ENCODE data around the gene THAP7. TPM values are rescaled to one million over a fixed set of nuclear protein-coding genes. Genes with fewer than 3 reads are reported as not detected.
"Not testable (repeated sequence)": the region's sequence is repeated elsewhere in the genome, so short reads cannot be mapped to it uniquely, and the experiment has no call there.

The THAP7 gene
- 27.5 TPM for total RNA-seq

- peak; percentile 97 for DNase-seq (ENCODE audit: low spot score)
Measured at GRCh38 chr22:21001601-21002325, at the start of gene THAP7. THAP7 (minus strand) TSS chr22:21002118; CDS start chr22:21001911, 207 bp downstream.

- no peak for DNase-seq (ENCODE audit: low spot score)
Measured at GRCh38 chr22:21051145-21051830, 49.4 kb upstream of the THAP7 start.

- DNase-seq (ENCODE audit: low spot score): not testable (repeated sequence)
Measured at GRCh38 chr22:21048965-21049364, 47.0 kb upstream of the THAP7 start.

GRCh38 chr22:21048448-21048847, 46.5 kb upstream of the THAP7 start:
- DNase-seq (ENCODE audit: low spot score): not testable (repeated sequence)

- no peak for DNase-seq (ENCODE audit: low spot score)
Measured at GRCh38 chr22:21047730-21048129, 45.8 kb upstream of the THAP7 start.

GRCh38 chr22:21047035-21047661, 45.2 kb upstream of the THAP7 start:
- DNase-seq (ENCODE audit: low spot score): no peak

- DNase-seq (ENCODE audit: low spot score): peak; percentile 88
Measured at GRCh38 chr22:21045585-21046294, 43.8 kb upstream of the THAP7 start, which contains the start of gene LRRC74B. LRRC74B (plus strand) TSS chr22:21045946; CDS start chr22:21045987, 41 bp downstream.

- peak; percentile 10 for DNase-seq (ENCODE audit: low spot score)
Measured at GRCh38 chr22:21044931-21045584, 43.1 kb upstream of the THAP7 start.

GRCh38 chr22:21043860-21044535, 42.1 kb upstream of the THAP7 start:
- DNase-seq (ENCODE audit: low spot score): no peak

- no peak for DNase-seq (ENCODE audit: low spot score)
Measured at GRCh38 chr22:21042978-21043859, 41.3 kb upstream of the THAP7 start.

GRCh38 chr22:21041937-21042336, 40.0 kb upstream of the THAP7 start:
- no peak for DNase-seq (ENCODE audit: low spot score)

- not testable (repeated sequence) for DNase-seq (ENCODE audit: low spot score)
Measured at GRCh38 chr22:21039158-21039557, 37.2 kb upstream of the THAP7 start.

- DNase-seq (ENCODE audit: low spot score): no peak
Measured at GRCh38 chr22:21038405-21038804, 36.5 kb upstream of the THAP7 start.

- DNase-seq (ENCODE audit: low spot score): no peak
Measured at GRCh38 chr22:21034989-21035388, 33.1 kb upstream of the THAP7 start.

- no peak for DNase-seq (ENCODE audit: low spot score)
Measured at GRCh38 chr22:21033895-21034294, 32.0 kb upstream of the THAP7 start.

GRCh38 chr22:21032868-21033688, 31.2 kb upstream of the THAP7 start:
- DNase-seq (ENCODE audit: low spot score): no peak

- no peak for DNase-seq (ENCODE audit: low spot score)
Measured at GRCh38 chr22:21032037-21032867, 30.3 kb upstream of the THAP7 start, which contains the start of gene SLC7A4. SLC7A4 (minus strand) TSS chr22:21032561; CDS start chr22:21031812, 749 bp downstream.

GRCh38 chr22:21031545-21032036, 29.7 kb upstream of the THAP7 start:
- DNase-seq (ENCODE audit: low spot score): no peak

Measured in mucosa of gallbladder (tissue), 1 donor.